HG03139 (cell line): ENCODE measurements around the gene IL9.

Source experiments
- ATAC-seq: cut with Tn5 transposase; IDR thresholded peaks from one replicate; pipeline ENCODE4 v1.9.1; 2021; ENCODE audit not compliant: unreplicated experiment

IL9 gene

DNA sequence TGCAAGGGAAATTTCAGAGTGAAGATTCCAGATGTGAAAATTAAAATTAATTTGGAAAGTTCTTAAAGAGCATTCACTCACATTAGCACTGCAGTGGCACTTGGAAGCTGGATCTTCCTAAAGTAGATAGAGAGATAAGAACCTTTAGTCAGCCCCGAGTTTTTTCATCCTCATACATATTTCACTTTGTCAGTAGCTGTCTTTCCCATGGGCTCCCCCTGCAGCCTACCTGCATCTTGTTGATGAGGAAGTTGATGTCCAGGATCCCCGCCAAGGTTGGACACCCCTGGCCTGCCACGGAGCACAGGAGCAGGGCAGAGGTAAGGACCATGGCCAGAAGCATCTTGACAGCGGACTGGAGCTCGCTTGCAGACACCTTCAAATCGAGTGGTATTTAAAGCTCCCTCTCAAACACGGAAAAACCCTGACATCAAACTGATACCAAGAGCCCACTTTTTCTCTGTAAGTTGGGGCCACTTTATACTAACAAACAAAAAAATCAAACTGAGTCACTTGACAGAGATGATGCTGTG is at the start of gene IL9:
TSS of gene IL9 (minus strand) at position 368 of the 533 bp plus-strand sequence. CDS start at position 343, 25 bp downstream.
- no peak for ATAC-seq

DNA sequence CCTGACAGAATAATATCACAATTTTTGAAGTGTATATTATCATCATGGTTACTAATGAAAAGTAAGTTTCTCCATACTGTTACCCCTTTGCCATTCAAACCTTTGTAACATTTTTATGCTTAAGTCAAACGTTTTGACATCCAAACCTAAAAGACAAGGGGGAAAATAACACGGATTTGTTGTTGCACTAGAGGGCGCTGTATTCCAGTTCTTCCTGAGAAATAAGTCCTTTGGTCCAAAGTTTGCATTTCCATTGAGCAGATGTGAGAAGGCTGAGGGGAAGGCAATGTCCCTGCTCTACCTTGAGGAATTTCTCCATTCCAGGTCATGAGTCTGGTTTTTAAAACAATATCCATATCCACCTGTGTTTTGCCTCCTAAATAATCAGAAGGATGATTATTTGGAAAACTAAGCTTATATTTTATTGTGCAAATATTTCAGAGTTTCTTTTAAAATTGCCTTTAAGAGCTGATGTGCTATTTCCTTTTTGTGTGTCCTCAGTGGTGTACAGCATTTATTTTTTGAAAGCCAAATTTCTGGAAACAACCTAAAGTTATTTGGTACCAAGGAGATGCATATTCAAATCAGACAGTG is 49.4 kb upstream of the IL9 start:
- no peak for ATAC-seq

DNA sequence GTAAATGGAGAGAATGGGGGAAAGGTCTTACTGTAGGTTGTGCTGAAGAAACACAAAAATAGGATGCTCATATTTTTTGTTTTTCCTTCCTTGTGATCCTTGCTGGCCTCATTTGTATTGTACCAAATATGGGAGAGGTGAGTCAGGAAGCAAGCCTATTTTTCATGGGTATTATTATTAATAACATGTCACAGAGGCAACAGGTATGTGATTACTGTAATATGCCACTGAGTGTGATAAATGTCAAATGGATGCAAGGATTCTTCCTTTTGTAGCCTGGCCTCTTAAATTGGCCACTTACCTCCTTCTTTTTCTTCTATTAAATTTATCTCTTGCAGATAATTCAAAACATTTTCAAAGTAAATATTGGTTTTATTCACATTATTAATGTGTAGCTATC is 48.9 kb upstream of the IL9 start:
- no peak for ATAC-seq

DNA sequence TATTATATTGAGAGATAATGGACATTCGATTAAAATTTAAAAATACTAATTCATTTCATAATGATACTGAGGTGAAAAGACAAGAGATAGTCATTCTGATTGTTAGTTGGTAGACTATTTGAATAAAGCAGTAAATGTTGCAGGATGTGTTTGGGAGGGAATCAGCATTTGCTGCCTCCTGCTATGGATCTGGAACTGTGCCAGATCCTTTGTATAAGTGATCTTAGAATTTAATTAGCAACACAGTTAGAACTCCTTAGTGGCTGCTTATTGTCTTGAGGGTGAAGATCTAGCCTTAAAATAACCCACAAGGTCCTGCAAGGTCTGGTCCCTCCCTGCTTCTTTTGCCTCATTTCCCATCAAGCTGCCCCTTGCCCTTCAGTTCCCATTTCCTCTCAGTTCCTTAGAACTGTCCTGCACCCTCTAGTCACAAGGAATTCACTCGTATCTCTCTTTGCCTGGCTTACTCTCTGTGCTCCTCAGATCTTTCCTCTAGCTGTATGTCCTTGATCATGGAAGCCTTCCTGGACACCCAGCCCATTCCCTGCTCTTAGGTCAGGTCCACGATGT is 46.6 kb upstream of the IL9 start:
- ATAC-seq: no peak

DNA sequence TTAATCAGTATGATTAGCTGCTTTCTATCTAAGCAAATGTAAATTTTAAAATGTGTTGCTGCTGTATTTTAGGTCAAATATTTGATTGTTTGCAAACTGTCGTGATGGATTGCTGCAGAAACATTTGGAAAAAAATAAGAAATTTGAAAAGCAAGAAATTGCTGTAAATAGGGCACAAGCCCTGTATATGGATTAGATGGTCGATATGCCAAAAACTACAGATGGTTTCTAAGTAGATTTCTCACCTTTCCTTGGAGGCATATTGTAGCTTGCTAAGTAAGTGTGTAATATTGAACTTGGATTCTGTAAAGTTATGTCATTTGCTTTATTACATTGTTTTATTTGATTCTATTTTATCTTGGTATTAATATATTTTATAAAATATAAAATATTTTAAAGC is 46.1 kb upstream of the IL9 start:
- no peak for ATAC-seq

DNA sequence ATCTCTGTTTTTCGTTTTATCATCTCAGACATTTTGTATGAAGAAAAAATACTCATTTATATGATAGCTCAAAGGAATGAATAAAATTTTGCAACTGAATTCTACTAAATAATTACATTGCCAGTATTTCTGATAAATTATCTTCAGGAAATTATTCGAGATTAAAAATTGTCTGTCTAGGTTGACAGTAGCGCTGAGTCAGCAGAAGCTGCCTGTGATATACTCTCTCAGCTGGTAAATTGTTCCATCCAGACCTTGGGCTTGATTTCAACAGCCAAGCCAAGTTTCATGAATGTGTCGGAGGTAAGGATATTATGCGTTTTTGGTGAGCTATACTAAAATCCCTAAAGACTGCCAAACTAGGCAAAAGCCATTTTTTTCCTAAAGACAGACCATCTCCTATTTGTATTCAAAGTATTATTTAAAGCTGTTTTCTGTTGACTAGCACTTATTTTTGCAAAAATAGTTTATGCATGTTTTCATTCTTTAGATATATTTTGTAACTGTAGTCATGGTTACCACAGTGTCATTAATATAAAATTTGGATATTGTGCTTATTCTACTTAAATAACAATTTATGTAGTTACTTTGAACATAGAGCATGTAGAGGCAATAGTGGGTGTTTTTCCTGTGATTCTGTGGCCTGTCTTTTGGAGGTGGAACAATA is 41.7 kb upstream of the IL9 start:
- ATAC-seq: no peak

DNA sequence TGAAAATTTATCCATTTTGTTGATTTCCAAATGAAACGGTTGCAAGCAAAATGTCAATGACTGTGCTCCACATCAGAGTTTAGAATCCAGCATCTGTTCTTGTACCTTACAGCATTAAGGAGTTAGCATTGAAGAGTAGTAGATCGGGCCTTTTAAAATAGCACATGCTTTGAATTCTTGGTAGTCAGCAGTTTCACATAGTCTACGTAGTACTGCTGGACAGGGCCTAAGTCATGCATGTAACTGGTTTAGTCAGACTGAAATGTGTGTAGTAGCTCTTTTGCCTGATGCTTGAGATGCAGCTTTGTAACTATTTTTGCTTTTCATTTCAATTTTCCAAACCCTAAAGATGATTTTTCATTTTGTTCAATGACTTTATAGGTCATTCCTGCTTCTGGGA is 39.3 kb upstream of the IL9 start:
- ATAC-seq: no peak

DNA sequence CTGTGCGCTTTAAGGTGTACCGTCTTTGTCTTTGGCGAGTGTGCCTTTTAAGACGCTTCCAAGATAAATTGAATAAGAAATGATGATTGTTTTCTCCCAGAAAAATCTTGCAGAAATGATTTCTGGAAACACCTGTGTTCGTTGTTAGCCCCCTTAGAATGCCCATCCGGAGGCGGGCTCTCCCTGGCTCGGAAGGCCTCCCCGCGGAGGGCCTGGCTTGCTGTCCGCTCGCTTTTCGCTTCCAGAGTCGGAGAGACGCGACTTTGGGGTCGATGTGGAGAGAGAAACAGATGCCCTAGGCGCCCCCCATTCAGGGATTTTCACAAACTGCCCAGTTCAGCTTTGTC is 35.3 kb upstream of the IL9 start:
- ATAC-seq: no peak

DNA sequence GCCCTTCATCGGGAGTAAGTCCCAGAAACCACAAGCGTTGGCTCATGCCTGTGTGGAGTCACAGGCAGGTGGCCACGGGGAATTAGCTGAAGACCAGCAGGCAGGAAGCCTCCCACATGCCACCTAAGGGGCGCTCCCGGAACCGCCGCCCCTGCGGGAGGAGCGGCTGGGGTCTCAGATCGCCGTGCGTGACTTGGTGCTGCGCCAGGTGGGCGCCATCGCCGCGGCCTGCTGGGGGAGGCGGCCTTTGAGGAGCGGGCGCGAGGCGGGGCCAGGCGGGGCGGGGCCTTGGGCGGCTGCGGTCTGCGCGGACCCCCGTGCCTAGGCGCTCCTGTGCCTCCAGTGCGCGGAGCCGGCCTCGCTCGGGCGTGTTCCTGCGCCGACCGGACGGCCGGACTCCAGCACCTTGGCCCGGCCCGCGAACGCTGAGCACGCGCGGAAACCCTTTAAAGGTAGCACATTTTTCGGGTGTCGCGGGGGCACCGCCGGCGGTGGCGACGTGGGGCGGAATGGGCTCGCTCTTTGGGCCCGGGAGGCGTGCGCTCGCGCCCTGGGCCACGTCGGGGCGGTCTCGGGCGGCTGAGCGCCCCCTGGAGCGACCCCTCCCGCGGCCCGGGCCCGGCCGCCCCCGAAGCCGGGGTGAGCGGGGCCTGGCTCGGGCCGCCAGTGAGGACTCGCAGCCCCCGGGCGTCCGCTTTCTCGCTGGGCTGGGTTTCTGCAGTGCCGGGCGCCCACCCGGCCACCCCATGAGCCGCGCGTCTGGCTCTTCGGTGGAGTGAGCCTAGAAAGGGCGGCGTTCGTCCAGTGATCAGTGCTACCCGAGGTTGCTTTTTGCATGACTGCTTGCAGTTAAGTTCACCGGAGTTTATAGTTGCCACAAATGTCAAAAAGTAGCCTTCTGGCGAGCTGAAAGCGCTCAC is 34.6 kb upstream of the IL9 start:
- no peak for ATAC-seq

DNA sequence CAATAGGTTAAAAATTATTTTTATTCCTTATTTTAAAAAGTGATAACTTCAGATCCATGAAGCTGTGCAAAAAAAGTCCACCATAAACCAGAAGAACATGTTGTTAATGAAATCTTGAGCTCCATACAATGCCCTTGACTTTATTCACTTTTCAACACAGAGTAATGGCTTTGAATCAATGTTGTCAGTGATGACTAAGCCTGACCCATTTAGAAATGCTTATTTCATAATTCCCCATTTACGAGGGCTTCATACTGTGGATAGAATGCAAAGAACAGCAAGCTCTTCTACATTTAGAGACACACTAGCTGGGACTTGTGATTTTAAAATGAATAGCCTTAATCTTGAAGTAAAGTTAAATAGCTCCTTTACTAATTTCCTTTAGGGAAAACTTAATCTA is 25.7 kb upstream of the IL9 start:
- ATAC-seq: no peak

DNA sequence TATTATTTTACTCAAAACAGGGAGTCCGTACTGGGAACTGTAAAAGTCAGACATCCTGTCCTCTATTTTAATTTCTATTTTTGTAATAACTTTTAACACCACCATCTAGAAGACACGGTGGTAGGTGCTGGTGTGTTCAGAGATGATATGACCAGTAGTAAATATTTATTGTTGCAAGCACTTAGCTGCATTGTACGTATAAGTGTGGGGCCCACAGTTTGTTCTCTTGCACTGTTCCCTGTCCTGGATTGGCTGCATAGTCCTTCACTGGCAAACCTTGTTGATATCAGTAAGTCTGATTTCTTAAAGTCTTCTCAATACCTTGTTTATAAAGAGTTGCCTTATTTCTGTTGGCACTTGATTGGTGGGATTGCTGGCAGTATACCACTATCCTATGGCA is 24.6 kb upstream of the IL9 start:
- no peak for ATAC-seq

DNA sequence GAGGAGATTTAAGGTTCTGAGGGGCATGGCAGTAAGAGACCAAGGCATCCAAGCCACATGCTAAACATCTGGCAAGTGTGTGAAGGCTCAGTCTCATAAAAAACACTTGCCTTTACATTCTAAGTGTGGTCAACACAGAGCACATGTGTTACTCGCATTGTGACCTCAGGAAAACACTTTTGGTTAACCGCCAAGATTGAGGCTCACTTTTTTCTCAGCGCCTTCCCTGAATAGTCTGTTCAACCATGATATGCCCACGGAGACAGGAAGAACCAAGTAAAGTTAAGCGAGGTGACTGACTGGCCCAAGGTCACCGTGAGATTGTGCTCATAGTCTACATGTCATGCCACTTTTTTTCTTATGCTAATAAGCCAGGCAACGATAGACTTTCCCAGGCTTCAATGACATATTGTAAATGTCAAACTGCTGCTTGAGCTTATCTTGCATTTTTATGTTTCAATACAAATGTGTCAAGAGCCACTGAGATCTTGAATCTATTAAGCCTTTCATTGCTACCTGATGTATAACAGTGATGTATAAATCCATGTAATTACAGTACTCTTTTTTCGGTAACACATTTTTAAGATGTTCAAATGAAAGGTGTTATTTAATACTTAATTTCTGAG is 21.1 kb upstream of the IL9 start:
- no peak for ATAC-seq

DNA sequence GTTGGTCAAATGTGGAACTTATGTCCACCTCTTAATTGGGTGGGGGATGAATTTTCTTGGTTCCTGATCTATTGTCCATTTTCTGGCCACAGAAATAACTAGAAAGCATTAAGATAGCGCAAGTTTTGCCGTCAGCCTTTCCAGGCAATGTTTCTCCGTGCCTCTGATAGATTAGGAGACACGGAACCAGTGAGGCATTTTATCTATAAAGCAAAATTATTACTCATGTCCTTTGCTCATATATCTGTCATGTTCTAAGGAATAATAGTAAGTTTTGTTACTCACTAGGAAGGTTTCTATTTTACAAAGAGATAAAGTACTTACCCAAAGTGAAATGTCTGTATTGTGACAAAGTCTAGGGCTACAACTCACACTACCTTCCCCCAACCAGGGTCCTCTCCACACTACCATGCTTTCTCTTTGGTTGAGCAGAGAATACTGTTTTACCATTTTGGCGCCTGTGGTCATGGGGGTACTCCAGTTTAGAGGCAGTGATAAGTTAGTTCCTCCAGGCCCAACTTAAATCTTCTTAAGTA is 19.9 kb upstream of the IL9 start:
- ATAC-seq: no peak

DNA sequence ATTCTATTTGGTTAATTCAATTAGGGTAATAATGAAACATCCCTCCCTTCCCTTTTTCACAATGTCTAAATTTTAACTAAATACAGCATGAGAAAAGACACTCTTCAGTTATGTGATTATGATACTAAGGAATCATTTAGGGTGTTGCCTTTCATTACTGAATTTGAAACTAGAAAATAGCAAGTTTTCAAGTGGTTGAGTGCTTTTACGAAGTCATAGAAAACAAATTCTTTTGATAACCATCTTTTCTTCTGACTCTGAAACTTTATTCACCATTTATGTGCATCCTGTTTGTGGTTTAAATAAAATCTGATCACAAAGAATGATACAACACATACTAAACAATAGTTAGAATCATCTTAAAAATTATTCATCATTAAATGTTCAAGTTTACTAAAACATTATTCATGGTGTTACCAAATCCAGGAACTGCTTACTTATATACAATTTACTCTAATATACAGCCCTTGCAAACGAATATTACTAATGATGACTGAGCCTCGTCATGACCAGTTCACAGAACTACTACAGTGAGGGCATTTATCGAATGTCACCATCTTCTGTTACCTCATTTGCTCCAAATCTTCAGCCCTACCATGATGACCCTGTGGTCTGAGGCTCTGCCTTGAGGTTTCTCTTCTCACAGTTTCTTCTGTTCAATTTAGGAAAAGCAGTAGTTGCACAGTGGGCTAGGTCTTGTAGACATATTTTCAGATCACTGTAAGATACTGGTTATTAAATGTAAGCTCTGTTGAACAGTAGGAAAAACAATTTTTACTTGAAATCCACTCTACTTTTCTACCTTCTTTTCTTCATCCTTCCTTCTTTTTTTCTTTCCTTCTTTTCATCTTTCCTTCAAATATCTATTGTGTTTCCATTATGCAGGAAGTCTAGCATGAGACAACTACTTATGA is 18.3 kb upstream of the IL9 start:
- ATAC-seq: no peak

DNA sequence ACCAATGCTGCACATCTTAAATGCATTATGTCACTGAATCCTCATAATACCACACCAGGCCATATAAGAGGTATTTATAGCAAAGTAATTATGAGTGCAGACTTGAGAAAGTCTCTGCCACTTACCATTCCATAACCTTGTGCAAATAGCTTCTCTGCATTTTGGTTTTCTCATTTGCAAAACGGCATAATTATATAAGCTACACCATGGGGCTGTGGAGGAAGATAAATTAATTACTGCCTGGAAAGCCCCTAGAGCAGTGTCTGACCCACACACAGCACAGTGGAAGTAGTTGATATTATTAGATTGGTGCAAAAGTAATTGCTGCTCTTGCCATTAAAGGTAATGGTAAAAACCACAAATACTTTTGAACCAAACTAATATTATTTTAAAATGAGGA is 9.5 kb upstream of the IL9 start:
- ATAC-seq: no peak

DNA sequence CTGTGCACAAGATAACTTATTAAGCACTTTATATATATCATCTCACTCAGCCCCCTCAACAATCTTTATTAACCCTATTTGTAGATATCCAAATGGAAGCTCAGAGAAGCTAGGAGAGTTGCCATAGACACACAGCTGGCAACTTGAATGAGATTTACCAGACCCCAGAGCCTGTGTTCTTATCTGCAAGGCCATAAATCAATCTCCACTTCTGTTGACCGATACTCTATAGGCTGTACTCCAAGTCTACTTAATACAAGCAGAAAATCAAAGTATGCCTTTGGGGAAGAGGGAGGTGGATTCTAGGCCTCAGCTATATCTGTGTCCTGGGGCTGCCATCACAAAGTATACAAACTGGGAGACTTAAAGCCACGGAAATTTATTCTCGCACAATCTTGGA is 6.0 kb upstream of the IL9 start:
- ATAC-seq: no peak

DNA sequence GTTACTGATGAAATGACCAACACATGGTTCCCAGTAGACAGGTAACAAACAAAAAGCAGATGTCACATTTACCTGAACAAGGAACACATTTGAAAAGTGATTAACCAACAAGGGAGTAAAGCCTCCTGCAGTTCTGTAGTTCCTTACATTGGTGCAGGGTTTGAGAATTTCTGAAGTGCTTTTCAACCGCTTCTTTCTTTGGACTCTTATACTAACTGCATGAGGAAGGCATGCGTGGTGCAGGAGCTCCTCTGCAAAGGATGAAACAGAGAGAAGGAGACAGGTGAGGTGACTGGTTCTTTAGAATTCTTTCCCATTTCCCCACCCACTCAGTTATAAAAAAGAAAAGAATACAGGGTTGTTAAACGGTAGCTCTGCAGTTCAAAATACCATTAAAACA is 4.6 kb upstream of the IL9 start:
- ATAC-seq: no peak

DNA sequence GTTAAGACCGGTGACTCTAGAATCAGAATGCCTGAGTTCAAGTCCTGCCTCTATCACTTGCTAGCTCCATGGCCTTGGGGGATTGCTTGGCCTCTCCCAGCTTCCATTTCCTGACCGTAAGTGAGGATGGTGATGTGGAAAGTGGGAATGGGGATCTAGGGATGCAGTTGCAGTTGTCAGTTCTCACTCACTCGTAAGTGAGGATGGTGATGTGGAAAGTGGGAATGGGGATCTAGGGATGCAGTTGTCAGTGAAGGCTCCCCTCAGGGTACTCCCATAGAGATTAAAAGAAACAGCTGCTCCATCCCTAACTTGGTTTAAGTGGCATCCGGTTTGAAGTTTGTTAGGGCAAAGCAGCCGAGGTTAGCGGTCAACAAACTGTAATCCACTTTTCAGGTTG is 3.0 kb upstream of the IL9 start:
- no peak for ATAC-seq

DNA sequence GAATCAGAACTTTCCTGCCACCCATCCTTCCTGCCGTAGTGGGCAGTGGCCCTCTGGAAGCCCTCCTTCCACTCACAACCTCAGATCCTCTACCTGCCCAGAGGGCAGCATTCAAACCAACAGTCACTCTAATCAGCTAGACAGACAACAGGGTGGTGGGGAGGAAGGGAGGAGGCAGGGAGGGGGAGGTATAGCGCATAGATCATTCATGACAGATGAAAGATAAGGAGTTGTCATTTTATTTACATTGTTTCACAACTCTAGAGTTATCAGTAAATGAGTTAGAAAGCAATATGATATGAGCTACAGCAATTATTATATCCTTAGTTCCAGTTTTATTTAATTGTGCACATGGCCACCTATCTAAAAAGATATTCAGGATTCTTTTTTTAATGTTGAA is 852 bp downstream of the IL9 start:
- ATAC-seq: no peak

DNA sequence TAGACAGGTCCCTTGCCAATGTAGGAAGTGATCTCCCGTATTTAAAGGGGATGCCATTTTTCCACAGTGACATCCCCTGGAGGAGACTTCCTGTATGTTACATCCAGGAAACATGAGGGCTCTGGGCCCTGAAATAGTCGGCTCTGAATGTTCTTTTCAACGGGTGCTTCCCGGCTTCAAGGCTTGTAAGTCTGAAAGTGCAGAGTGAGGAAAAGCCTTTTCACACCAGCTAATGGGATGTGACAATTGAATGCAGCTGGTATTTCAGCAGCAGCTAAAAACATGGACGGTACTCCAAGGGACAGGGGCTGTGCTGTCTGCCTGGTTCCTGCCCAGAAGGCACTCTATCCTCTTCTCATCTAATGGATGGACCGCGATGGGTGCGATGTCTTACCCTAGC is 1.4 kb downstream of the IL9 start:
- no peak for ATAC-seq
